GM18507 (cell line): Measurements from ENCODE around the gene IGBP1.
A peak's percentile ranks its signal among the peaks of the same experiment; 100 is the strongest.
"Not testable (repeated sequence)": the region's sequence is repeated elsewhere in the genome, so short reads cannot be mapped to it uniquely, and the experiment has no call there.

Source experiments
- DNase-seq: peaks from one replicate; pipeline ENCODE4 v3.0.0; 2011; ENCODE audit warnings: low read depth; ENCODE audit not compliant: insufficient read length; ENCODE audit errors: extremely low spot score
- FAIRE-seq: peaks from 2 replicates; lab custom pipeline; 2011; peaks lifted over from hg19 to GRCh38; lab: Jason Lieb, UNC

IGBP1 gene

DNA sequence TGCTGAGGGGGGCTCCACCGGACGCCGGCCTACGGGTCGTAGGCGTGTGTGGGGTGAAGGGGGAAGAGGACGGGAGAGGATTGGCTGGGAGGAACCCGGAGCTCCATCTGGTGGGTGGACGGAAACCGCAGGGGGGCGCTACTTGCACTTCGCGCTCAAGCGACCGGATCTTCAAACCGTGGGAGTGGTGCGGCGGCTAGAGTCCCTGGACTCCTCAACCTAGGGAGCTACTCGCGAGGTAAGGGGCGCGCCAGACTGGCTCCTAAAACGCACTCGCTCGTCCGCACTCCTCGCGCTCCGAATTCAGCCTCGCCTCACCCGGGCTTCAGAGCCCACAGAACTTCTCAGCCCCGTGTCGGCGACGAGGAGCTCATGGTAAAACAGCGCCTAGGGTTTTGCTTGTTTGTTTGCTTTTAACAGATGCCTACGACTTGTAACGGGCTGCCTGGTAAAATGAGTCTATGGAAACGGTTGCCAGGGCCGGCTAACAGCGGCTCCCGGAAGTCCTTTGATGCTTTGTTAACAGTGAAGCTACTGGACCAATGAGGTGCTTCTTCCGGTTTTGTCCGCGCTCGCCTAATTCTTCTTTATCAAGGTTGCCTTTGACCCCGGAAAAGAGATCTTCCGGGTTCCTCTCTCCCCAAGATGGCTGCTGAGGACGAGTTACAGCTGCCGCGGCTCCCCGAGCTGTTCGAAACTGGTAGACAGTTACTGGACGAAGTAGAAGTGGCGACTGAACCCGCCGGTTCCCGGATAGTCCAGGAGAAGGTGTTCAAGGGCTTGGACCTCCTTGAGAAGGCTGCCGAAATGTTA is at the start of gene IGBP1:
Gene IGBP1 (plus strand): TSS at position 145 of the 813 bp plus-strand sequence. CDS start 501 bp downstream, at position 646.
- peak; percentile 95 for FAIRE-seq

DNA sequence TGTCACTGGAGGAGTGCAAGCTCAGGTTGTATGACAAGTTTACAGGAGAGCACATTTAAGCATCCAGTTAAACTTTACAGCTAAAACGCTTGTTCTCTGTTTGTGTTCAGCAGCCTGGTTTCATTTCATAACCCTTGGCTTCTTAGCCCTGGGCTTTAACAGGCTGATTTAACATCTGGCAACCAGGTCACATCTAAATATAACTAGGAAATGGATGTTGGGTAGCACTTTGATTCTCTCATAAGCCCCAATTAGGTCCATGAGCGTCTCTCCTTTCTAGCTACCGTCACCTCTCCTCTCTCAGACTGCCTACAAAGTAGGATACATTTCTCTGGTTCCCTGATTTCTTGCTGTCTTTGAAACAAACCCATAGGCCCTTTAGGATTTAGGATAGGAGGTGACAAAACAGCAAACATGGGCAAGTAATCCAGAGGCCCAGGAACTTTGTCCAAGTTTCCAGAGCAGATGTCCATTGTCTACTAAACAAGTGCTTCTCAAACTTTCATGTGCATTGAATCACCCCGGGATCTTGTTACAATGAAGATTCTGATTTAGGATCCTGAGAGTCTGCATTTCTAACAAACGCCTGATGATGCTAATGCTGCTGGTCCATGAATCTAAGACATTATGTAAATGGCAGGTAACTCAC is 48.5 kb upstream of the IGBP1 start:
- DNase-seq (no peak), FAIRE-seq (no peak)

More for the DNA sequence above, at the start of gene IGBP1:
- DNase-seq: peak; percentile 49

DNA sequence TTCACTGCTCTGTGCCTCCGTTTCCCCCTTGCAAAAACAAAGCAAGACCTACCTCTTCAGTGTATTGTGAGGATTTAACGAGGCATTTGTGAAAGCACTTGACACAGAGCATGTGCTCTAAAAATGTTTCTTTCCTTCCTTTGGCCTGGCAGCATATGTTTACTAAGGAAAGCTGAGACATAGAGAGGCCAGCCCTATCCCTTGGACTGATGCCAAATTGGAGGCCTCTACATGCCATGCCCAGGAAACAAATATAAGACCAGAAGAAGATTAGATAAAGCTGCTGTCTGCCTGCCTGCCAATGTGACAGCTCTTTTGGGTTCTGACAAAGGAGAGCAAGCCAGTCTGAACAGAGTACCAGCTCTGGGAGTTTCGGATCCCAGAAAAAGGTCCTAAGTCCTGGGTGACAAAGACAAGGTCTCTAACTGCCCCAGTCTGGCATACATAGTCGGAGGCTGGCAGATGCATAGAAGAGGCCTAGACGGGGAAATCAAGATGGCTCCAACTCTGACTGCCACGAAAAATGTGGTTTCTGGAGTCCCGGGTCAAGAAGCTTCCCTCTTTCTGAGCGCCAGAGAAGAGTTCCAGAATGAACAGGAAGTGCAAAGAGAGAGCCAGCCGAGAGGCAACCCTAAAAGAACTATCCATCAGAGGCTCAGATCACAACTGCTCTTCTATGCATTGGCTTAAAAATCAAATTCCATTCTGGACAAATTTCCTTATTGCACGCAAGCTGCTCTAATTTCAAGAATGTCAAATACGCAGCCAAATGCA is 45.2 kb upstream of the IGBP1 start:
- no peak for FAIRE-seq
- DNase-seq: no peak

DNA sequence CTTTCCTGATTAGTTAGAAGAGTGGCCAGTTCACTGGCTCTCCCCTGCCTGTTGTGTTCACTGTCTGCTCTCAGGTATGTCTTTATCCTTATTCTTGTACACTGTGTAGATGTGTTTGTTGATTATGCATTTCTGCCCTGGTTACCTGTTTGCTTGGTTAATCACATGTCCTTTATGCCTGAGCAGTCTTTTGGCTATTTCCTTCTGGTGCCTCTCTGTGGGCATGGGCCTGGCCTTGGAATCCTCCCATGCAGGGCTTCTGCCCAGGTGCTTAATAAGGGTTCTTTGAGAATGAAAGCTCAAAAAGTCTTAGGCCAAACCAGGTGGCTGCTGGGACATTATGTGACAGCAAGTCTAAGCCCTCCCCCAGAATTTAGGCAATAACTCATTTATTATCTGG is 44.5 kb upstream of the IGBP1 start:
- DNase-seq: no peak
- FAIRE-seq: no peak

DNA sequence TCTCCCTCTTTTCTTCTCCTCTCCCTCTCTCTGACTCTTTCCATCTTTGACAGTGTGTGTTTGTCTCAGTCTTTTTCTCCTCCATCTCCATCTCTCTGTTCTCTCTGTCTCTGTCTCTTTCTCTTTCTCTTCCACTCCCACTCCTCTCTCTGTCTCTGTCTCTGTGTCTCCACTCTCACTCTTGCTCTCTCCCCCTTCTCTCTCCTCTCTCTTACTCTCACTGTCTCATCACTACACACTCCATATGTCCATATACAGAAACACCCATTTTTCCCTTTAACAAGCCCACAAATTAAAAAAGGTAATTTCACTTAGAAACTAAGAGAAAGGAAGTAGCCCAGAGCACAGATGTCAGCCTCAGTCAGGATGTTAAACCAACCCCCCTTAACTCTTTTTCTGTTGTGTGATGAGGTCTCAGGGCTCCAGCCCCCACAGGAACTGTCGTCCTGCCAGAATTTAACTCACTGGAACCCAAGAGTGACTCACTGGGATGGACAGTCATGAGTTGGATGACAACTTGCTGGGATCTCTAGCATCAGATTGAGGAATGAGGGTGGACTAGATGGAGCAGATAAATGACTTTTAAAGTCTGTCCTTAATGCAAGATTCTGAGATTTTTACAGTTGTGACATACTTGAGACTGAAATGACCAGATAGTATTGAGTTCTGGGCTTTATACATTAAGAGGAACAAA is 43.5 kb upstream of the IGBP1 start:
- no peak for DNase-seq
- FAIRE-seq: no peak

DNA sequence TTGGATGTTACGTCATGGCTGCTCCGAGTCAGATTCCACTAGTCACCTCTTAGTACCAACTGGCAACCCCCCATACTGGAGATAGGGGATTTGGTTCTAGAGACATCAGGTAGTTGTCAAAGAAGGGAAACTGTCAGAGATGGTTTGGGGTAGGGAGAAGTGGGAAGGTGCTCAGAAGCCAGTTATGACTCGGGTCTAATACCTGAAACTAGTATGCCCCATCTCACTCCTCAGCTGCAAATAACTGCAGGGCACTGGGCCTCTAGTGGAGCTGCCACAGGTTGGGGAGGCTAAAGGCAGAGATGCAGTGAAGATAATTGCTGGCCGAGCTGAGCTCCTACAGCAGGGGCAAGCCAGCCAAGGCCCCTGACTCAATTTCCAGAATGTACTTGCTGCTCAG is 41.0 kb upstream of the IGBP1 start:
- DNase-seq (no peak), FAIRE-seq (no peak)

DNA sequence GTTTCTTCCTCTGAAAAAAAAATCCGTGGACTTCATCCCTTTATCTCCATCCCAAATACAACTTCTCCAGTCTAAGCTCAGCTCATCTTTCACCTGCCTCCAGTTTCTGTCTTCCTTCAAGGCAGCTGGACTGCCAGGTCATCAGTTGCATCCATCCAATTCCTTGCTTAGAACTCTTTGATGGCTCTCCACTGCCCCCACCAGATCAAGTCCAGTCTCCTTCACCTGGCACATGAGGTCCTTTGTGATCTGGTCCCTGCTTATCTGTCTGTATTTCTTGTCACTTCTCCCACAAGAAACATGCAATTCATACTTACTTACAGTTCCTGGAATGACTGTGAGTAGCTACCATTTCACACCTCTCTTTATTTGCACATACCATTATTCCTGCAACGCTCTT is 37.2 kb upstream of the IGBP1 start:
- FAIRE-seq (no peak), DNase-seq (no peak)

DNA sequence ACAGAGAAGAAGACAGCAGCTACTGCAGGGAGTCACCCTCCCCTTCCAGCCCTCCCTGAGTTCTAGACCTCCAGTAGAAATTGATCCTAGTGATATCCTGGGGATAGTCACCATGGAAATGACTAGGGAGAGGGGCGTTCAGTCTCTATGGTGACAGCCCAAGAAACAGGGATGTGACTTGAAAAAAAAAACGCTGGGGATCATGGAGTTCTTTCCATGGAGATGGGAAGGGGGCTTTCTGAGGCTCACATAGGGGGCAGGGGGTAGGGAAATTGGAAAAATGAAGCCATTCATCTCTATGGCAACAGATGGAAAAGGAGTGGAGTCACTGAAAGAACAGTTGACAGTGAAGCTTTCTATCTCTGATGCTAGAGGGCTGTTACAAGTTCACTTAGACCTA is 28.0 kb upstream of the IGBP1 start:
- DNase-seq: no peak
- FAIRE-seq: no peak

DNA sequence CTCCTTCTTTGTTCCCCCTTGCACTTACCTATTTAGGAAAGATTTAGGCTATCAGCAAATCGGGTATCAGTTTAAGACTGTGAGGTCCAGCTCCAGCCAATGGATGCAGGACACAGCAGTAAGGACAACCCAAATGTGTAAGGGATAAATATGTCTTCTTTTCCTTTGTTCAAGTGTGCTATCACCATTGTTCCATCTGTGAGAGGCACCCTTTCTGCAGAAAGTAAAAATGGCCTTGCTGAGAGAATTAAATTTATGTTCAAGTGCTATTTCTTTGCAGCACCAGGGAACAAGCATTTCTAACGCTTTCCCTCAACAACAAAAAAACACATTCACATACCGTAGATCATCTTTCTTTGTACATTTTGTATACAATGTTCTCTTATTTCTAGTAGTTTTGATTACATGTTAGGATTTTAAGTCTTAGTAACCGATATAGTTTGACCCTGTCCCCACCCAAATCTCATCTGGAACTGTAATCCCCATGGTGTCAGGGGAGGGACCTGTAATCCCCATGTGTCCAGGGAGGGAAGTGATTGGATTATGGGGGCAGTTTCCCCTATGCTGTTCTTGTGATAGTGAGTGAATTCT is 21.7 kb upstream of the IGBP1 start:
- FAIRE-seq, DNase-seq: not testable (repeated sequence)

DNA sequence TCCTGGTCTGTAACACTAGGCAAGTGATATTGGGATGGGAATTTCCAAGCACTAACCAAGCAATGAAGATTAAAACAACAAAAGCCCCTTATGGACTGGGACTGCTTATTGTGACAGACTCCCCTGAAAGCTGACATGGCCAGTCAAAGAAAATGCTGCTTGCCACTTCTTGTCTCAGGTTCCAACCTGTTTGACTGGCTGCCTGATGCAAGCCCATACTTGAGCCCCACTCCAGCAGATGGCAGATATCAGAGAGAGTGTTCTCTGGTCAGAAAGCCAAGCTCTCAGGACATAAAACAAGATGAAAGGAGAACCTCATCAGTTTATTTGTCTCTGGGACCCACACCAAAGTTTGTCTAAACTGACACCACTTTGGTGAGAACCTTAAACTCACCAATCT is 15.5 kb upstream of the IGBP1 start:
- no peak for FAIRE-seq
- no peak for DNase-seq

DNA sequence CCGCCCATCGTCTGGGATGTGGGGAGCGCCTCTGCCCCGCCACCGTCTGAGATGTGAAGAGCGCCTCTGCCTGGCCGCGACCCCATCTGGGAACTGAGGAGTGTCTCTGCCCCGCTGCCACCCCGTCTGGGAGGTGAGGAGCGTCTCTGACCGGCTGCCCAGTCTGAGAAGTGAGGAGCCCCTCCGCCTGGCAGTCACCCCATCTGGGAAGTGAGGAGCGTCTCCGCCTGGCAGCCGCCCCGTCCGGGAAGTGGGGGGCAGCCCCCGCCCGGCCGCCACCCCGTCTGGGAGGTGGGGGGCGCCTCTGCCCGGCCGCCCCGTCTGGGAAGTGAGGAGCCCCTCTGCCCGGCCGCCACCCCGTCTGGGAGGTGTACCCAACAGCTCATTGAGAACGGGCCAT is 10.2 kb upstream of the IGBP1 start:
- FAIRE-seq, DNase-seq: not testable (repeated sequence)

DNA sequence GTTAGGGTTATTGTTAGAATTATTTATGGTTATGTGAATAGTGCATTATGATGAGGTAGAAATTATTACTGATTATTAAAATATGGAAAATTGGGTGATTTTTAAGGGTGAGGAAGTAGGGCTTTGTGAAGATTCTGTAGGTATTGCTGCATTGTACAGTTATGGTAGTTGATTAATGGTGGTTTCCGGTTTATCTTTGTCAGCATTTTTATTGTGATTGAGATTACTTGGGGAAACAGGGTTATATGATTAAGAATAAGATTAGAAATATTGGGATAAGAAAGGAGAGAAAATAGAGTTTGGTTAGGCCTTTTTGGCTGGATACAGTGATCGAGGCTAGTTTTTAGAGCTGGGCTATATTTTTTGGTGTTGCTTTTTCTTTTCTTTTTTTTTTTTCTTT is 8.6 kb upstream of the IGBP1 start:
- no peak for DNase-seq
- FAIRE-seq: no peak

DNA sequence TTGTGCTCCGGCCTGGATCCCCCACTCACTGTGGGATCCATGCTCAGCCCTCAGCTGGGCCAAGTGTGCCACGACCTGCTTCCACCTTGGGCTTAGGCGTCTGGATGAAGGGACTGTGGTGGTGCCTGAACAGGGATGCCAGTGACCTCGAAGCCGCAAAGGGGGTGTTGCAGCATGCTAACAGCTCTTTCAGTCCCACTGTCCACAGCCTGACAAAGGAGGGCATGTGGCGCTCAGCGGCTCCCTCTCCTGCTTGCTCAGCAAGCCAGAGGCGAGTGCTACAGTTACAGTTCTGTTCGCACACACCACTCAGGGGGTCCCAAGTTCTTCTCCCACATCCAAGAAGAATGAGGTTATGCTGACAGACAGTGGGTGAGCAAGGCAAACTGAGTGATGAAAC is 5.2 kb upstream of the IGBP1 start:
- FAIRE-seq (no peak), DNase-seq (no peak)

DNA sequence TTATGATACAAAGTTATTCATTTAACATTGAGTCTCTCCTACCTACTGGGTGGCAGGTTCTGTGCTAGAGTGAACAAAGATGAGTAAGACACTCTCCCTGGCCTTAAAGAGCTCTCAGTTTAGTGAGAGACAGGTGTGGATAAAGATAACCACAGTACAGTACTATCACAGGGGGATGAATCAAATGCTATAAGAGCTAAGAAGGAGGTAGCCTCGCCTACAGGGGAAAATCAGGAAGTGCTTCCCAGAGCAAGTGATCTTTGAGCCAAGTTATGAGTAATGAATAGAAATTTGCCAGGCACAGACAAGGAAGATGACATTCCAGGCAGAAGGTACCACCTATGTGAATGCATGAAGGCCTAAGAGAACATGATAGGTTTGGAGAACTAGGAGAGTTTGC is 3.4 kb upstream of the IGBP1 start:
- DNase-seq: no peak
- FAIRE-seq: no peak

DNA sequence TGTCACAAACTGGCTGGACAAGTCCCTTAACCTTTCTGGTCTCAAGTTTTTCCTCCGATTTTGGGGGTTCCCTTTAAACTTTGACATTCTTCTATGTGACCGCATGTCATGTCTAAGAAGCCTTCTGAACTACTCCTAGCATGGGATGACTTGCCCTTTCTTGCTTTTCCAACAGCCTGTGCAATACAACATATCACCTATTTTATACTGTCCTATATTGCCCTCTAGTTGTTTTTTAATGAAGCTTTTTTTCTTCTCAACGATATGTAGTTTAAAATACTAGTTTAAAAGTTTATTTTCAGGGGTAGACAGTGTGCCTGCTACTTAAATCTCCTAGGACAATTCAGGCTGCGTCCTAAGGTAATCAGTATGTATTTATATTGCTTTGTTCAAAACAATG is 1.0 kb upstream of the IGBP1 start:
- DNase-seq: no peak
- FAIRE-seq: no peak

DNA sequence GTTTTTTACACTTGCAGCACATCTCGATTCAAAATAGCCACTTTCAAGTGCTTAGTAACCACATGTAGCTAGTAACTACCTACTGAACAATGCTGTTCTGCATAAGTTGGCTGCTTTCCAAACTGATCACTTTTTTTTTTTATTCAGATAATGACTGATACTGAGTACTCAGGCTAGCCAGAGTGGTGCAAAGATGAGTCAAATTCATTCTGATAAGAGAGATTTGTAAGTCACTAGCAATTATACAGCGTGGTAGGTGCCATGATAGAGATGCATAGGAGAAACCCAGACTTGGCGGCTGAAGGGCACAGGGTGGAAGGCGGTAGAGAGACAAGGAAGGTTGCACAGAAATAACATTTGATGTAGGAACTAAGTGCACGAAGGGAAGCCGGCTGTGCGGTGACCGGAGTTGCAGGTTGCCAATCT is 357 bp upstream of the IGBP1 start:
- DNase-seq (no peak), FAIRE-seq (peak; percentile 63)

DNA sequence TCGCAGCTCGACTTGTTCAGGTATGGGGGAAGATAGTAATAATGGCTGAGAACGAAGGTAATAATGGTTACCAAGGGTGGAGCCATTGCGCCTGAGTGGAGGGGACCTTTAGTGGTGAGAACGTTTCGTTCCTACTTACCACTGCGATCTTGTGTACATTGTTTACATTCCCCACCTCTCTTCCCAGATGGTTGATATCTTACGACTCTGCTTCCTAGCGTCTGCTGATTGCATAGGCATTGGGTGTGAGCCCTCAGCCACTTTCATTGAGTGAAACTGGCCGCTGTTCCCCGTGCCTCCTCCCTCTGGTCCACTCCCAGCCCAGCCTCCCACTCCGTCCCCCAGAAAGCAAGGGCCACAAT is 850 bp downstream of the IGBP1 start:
- no peak for DNase-seq
- FAIRE-seq: peak; percentile 29

DNA sequence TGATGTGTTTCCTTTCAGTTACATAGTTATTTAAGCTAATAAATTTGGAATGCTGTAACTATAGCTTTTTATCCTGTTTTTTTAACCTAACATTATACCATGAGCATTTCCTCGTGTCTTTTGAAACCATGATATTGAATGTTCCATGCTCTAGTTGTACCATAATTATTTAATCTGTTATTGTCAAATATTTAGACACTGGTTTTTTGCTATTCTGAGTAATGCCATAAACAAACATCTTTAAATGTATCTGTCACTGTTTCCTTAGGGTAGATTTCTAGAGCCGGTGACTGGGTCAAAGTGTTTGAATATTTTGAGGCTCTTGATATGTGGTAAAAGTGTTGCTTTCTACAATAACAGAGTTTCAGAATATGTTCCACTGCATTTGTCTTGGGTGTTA is 5.4 kb downstream of the IGBP1 start:
- no peak for FAIRE-seq
- DNase-seq: no peak

DNA sequence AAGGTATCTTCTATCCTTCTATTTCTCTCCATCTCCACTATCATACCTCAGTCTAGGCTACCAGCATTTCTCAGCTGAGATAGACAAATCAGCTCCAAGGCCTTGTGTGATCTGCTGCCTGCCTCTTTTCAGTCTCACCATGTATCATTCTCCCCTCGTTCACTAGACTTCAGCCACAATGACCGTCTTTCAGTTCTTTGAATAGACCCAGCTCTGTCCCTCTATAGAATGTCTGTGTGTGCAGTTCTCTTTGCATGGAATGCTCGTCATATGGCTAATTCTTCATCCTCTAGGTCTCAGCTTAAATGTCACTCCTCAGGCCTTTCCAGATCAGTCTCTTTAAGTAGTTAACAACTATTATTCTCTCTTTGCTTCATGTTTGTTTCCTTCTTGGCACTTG is 6.5 kb downstream of the IGBP1 start:
- DNase-seq: no peak
- FAIRE-seq: no peak

DNA sequence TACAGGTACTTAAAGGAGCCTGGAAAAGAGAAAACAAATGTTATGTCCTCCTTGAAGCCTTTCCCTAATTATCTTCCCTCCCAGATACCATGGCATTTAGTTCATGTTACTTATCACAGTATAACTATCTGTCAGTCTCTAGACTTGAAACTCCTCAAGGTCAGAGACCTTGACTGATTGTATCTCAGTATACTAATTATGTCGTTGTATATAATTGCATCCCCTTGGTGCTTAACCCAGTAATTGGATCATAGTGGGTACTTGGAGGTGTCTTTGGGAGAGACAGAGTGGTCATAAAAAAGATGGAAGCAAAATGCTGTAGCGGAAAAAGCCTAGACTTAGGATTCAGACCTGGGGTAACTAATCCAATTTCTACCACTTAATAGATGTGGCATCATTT is 8.1 kb downstream of the IGBP1 start:
- FAIRE-seq (no peak), DNase-seq (no peak)
